Hepatocyte (in vitro differentiated cells): ENCODE measurements around the gene SYNGR2.

Experiments
- EZH2 ChIP-seq: fragments of 200-600 bp; sonication (generic); IDR thresholded peaks from 2 replicates; pipeline ENCODE4 v1.6.1; 2016; ENCODE audit warnings: antibody characterized with exemption, mild to moderate bottlenecking, borderline replicate concordance
- EZH2phosphoT487 ChIP-seq: fragments of 200-600 bp; sonication (generic); IDR thresholded peaks from one replicate; pipeline ENCODE4 v1.6.1; 2018; ENCODE audit warnings: antibody characterized with exemption, mild to moderate bottlenecking, low read depth, moderate library complexity; ENCODE audit not compliant: unreplicated experiment, severe bottlenecking
- TF ChIP-seq, protein P1 (sequence below): fragments of 200-600 bp; sonication (generic); IDR thresholded peaks from 2 replicates; pipeline ENCODE4 v1.5.1; 2016; ENCODE audit warnings: antibody characterized with exemption, mild to moderate bottlenecking; ENCODE audit not compliant: poor library complexity

- no peak for TF ChIP-seq EZH2
- TF ChIP-seq, protein P1, sequence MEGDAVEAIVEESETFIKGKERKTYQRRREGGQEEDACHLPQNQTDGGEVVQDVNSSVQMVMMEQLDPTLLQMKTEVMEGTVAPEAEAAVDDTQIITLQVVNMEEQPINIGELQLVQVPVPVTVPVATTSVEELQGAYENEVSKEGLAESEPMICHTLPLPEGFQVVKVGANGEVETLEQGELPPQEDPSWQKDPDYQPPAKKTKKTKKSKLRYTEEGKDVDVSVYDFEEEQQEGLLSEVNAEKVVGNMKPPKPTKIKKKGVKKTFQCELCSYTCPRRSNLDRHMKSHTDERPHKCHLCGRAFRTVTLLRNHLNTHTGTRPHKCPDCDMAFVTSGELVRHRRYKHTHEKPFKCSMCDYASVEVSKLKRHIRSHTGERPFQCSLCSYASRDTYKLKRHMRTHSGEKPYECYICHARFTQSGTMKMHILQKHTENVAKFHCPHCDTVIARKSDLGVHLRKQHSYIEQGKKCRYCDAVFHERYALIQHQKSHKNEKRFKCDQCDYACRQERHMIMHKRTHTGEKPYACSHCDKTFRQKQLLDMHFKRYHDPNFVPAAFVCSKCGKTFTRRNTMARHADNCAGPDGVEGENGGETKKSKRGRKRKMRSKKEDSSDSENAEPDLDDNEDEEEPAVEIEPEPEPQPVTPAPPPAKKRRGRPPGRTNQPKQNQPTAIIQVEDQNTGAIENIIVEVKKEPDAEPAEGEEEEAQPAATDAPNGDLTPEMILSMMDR = no peak
- TF ChIP-seq EZH2phosphoT487 = no peak
These were observed 21.9 kb upstream of the SYNGR2 start for GRCh38 chr17:78146471-78146869.
